HG02759 (cell line): Measurements from ENCODE around the gene SCGB1A1.
"Not testable (repeated sequence)": the region's sequence is repeated elsewhere in the genome, so short reads cannot be mapped to it uniquely, and the experiment has no call there.

Experiments used
- ATAC-seq: cut with Tn5 transposase; IDR thresholded peaks from one replicate; pipeline ENCODE4 v1.9.1; 2021; ENCODE audit warnings: mild to moderate bottlenecking, moderate library complexity; ENCODE audit not compliant: unreplicated experiment

SCGB1A1 gene

DNA sequence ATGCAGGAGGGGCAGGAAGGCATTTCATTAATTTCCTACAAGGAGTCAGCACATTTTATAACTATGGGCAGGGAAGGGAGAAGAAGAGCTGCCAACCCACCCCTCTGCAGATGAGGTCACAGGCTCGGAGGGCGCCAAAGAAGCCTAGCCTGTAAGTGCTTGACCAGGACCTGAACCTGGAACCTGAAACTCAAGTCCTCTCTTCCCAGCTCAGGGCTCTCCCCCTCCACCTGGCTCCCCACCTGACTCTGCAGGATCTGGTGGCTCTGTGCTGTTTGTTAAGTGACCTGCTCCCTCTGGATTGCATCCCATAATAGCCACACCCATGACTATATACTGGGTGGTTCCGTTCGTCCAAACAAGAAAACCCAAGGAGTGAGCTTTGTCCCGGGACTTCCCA, 27.3 kb downstream of the SCGB1A1 start:
- ATAC-seq: no peak

DNA sequence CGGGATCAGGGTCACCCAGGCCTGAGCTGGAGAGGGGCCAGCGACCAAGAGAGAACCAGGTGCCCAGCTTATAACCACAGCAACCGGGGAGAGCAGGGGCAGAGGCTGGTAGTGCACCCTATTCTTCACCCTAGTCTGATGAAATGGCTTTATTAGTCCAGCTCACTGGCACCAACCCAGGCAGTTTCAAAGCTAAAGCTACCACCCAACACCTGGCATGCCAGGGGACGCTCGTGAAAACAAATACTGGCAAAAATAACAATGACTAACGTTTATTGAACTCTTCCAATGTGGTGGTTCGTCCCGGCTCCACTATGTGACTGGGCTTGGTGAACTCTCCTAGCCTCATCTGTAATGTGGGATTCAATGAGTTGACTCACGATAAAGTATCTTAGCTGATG, 30.6 kb downstream of the SCGB1A1 start:
- no peak for ATAC-seq

DNA sequence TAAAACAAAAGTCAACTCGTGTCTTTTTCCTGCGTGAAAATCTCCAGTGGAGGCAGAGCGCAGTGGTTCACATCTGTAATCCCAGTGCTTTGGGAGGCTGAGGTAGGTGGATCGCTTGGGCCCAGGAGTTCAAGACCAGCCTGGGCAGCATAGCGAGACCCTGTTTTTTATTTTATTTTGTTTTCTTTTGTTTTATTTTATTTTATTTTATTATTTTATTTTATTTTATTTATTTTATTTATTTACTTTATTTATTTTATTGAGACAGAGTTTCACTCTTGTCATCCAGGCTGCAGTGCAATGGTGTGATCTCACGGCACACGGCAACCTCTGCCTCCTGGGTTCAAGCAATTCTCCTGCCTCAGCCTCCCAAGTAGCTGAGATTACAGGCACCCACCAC, 31.1 kb downstream of the SCGB1A1 start:
- not testable (repeated sequence) for ATAC-seq

DNA sequence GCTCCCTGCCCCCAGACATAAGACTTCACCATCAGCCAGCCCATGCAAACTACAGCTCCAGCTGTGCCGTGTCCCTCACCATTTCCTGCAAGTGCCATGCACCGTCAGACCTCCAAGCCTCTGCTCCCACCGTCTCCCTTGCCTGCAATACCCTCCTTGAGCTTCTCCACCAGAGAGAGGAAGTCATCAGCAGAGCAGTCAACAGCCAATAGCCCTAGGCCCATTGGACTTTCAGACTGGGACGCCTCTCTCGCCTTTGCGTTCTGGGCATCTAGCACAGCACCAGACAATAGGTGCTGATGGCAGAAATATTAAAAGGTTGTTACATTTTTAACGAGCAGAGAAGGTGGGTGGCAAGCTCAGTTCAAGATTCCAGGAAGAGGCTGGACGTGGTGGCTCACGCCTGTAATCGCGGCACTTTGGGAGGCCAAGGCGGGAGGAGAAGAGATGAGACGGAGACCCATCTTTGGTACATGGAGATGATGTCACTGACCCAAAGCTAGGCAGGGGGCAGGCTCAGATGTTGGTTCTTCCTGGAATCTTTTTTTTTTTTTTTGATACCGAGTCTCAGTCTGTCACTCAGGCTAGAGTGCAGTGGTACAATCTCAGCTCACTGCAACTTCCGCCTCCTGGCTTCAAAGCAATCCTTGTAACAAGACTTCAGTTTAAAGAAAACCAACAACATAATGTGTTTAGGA, 31.9 kb downstream of the SCGB1A1 start:
- no peak for ATAC-seq

DNA sequence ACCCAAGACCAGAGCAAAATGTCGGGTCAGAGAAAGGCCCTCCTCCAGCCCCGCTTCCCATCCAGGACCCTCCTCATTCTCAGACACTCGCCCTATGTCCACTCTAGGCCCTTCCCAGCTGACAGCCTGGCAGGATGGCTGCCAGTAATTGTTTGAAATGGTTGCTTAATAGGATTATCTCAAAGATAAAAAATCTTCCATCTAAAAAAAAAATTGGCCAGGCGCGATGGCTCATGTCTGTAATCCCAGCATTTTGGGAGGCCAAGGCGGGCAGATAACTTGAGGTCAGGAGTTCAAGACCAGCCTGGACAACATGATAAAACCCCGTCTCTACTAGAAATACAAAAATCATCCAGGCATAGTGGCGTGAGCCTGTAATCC, 32.4 kb downstream of the SCGB1A1 start:
- ATAC-seq: no peak

DNA sequence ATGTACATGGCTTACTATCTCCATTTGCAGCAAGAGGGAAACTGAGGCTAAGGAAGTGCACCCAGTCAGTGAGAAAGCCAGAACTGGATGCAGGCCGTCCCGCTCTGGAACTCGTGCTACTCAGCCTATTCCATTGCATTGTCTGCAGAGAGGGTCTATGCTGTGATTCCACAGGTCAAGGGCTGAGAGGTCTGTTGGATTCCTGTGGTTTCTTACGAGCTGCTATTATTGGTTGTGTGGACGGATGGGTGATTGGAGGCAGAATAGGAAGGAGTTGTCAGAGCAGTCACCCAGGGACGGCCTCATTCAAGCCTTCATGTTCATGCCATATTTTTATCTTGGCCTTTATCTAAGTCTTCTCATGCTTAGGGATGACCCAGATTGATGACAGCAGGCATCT, 33.4 kb downstream of the SCGB1A1 start:
- ATAC-seq: no peak

DNA sequence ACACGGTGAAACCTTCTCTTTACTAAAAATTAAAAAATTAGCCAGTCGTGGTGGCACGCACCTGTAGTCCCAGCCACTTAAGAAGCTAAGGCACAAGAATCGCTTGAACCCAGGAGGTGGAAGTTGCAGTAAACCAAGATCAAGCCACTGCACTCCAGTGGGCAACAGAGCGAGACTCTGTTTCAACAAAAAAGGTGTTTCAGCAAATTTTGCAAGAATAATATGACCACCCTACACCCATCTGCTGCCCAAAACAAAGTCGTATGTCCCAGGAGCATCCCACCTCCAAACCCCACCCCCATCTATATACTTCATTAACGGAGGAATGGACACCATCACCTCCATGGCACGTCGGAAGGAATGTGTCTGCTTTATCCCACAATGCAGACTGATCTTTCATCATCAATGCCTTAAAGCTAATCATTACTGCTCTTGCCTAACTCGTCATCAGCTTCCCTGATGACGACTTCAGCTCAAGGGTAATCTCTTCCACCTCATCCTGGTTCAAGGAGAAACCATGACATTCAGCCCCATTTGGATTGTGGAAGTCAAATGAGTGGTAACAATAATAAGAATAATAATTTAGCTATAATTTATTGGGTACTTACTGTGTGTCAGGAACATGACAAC, 34.1 kb downstream of the SCGB1A1 start:
- no peak for ATAC-seq

DNA sequence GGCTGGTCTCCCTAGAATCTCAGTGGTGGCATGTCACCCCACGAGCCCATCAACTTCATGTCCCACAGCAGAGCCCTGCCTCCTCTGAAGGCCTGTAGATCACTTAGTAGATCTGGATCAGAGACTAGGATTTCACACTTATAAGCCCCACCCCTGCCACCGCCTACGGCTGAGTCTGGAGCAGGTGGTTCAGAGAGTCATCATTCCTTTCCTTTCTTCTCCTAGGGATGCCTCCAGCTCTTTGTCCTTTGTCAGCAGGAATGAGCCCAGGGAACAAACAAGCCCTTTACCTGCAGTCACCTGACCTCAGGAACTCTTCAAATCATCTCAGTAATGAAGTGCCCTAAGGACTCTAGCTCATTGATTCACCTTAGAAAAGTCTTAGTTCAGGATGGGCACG, 37.8 kb downstream of the SCGB1A1 start:
- no peak for ATAC-seq

DNA sequence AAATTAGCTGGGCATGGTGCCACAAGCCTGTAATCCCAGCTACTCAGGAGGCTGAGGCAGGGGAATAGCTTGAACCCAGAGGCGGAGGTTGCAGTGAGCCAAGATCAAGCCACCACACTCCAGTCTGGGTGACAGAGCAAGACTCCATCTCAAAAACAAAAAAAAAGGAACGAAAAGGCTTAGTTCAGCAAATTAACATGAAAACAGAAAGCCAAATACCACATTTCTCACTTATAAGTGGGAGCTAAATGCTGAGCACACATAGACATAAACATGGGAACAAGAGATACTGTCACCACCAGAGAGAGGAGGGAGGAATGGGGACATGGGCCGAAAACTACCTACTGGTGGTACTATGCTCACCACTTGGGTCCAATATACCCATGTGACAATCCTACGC, 38.6 kb downstream of the SCGB1A1 start:
- ATAC-seq: no peak

DNA sequence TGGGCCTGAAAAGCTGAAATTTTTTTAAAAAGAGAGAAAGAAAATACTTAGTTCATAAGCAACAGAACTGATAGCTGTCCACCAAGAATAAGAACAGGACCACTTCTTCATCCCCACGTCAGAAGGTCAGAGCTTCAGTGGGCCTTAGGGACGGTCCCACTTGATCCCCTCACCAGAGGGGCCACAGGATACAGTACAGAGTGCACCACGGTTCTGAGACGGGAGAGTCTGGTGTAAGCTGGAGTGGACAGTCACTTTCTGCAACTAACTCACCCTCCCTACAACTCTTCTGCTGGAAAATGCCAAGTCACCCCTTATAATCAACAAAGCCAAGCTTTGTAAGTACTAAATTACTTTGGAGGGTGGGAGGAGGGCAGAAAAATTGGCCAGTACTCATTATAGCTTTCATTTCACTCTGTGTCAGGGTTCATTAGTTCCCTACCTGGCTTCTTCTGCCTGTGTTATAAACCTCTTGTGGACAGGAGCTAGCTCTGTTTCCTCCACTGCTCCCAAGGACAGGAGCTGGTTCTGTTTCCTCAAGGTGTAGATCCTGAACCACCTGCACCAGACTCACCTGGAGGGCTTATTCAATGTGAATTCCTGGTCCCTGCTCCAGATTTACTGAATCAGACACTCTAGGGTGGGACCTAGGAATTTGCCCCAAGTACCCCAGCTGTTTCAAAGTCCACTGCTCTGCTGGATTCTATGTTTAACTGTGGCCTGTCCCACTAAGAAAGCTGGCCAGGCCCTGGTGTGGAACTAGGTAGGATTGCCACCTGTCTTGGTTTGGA, 39.6 kb downstream of the SCGB1A1 start:
- no peak for ATAC-seq

DNA sequence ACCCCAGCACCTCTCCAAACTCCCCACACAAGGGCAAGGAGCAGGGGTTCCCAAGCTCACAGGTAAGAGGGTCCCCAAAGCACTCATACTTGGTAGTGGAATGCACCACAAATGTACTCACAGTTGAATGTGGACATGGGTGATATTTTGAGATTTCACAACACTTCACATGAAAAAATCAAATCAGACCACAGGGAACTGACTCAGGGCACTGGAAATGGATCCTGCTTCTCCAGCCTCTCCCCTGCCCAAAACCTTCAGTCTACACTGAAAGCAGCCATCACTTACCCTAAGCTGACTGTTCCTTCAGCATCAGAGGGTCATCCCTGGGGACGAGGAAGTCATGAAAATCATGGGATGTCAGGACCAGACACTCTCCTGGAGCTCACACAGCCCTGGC, 40.2 kb downstream of the SCGB1A1 start:
- no peak for ATAC-seq

DNA sequence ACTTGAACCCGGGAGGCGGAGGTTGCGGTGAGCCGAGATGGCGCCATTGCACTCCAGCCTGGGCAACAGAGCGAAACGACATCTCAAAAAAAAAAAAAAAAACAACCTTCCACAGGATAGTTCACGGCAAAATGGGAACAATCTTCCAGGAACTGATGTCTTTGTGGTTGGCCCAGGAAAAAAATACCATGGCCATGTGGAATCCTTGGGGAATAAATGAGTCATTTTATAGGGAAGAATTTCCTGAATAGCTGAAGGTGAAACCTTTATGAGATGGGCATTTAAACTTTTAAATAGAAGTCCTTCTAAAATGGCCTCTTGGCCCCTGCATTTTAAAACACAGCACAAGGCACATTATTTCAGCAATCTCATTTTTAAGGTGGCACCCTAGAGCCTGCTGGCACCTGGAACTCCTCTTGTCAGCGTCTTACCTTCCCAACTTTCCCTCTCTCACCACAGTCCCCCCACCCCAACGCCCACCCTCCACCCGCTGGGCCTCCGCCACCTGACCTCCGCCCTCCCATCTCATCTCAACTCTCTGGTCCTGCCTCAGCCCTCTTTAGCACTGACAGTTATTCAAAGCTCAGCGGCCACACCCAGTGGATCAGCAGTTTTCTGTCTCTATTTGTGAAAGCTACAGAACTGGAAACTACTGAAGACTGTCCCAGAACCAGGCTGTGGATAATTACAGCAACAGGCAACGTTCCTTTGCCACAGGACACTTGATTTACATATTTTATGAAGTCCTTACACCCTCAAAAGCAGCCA, 43.1 kb downstream of the SCGB1A1 start:
- ATAC-seq: no peak

DNA sequence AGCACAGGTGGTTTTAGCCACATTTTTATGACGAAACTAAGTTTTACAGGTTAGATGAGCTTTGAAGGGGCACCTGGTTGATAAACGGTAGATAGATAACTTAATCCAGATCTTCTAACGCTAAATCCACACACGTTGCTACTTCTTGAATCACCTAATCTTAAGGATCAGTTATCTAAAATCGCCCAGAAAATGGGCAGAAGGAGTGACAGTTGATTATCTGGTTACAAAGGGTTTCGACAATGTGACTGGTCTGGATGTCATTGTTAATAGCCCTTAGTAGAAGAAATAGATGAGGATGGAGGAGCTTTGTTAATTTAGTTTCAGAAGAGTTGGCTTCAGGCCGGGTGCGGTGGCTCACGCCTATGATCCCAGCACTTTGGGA, 43.7 kb downstream of the SCGB1A1 start:
- no peak for ATAC-seq

DNA sequence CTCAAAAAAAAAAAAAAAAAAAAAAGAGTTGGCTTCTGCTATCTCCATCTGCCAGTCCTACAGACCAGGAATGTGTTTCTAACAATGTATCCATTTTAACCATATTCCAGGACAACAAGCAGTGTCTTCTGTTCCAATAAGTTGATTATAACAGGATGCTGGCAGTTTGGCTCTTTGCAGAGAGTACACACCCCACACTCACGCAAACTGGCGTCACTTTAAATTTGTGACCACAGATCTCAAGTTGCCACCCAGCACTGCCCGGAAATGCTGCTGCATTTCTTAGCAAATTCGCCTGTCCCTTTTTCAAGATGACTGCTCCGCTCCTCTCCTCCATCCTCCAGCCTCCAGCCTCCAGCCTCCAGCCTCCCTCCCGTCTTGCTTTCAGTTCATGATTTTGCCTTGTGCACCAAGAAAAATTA, 44.3 kb downstream of the SCGB1A1 start:
- no peak for ATAC-seq

DNA sequence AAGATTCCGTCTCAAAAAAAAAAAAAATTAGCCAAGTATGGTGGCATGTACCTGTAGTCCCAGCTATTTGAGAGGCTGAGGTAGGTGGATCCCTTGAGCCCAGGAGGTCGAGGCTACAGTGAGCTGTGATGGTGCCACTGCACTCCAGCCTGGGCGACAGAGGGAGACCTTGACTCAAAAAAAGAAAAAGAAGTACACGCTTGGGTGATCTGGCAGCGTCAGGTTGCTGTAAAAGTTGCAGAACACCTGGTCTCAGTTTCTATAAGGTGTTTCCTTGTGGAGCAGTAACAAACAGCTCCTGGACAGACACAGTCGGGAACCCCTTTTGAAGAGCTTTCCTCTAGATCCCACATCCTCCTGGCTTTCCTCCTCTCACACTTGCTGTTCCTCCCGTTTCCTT, 45.8 kb downstream of the SCGB1A1 start:
- no peak for ATAC-seq

DNA sequence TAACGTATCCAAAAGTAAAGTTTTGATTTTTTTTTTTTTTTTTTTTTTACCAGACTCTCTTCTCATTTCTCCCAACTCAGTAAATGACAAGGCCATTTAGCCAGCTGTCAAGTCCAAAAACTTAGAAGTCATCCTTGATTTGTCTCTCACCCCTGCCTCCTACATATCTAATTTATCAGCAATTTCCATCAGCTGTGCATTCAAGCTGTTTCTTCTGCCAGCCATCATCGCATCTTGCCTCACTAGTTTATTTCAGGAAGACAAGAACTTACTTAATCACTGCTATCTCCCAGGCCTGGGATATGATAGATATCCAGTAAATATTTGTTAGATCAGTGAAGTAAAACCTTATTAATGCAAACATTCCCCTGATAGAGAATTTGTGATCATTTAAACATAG, 47.6 kb downstream of the SCGB1A1 start:
- no peak for ATAC-seq

DNA sequence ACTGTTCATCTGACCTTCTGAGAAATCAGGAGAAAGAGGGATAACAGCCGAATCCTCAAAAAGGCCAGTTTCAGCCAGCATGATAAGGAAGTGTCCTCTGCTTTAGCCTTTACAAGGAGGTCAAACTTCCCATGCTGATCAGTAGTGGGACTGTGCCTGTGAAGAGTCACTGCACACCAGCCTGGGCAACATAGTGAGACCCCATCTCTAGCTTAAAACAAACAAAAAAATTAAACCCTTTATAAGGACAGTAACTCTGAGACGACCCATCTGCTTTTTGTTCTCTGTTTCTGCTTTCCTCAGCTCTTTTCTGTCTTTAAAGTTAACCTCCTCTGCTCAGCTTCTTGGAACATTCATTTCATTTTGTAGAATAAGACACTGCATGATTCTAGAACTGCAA, 49.7 kb downstream of the SCGB1A1 start:
- ATAC-seq: no peak

DNA sequence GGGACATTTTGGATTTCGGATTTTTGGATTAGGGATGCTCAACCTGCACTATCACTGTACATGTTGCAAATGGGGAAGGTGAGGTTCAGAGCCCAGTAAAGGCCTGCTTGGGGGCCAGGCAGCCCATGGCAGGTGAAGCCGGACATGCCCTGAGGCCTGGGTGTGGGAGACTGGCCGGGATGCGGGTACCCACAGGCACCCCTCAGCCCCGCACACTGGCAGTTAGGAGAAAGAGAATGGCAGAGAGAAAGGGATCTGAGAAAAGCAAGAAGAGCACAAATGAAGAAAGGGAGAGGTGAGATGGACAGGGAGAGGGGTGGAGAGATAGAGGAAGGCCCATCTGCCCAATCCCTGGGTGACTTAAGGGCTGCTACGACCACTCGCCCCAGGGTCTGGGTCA, 52.8 kb downstream of the SCGB1A1 start:
- ATAC-seq: no peak

DNA sequence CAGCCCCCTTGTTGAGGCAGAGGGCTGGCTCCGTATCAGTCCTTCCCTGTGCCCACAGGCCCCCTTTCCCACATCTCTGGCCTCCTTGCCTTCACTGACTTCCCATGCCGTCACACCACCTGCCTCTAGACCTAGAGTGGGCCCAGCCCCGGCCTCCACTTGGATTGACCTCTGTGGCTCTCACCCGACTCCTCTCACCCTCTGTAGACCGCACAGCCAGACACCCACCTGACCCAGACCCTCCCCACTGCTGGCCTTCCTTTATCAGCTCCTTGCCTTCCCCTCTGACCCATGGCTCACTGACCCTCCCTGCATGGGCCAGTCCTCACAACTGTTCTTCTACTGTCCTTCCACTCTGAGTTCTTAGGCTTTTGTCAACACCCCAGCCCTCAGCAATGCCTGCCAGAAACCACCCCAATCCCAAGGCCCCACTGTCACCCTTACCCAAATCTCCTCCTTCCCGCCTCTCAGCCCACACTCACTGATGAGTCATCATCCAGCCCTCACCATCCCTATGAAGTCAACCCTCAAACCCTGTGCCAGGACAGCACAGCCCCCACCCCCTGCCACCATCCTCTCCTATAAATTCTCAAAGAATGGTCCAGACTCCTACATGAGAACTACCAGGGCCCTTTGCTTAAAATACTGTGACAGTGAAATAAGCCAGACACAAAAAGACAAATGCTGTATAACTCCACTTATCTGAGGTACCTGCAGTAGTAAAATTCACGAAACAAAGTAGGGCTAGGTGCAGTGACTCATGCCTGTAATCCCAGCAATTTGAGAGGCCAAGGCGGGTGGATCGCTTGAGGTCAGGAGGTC, 53.4 kb downstream of the SCGB1A1 start:
- ATAC-seq: no peak
